K562 (cell line): ENCODE results near the gene GRM3. TPM values are rescaled to one million over a fixed set of nuclear protein-coding genes. Genes with fewer than 3 reads are reported as not detected.

Source experiments
- ATAC-seq: fragments of 200-7000 bp; cut with Tn5 transposase; 3 replicates; pipeline ENCODE4 v1.9.1; 2020; ENCODE audit warnings: moderate library complexity
- BruUV-seq: library from RNA; stranded (reverse); fragments of 400-500 nt; replicated peaks from 2 replicates; lab custom pipeline; 2021; lab: Mats Ljungman, UMichigan
- CTCF ChIA-PET: fragments of 300-600 bp; formaldehyde crosslinking; extraction: SDS; loops from one replicate; lab custom pipeline; 2021; ENCODE audit warnings: low intra/inter-chr PET ratio; lab: Yijun Ruan, JAX
- POLR2A ChIA-PET: fragments of 300-600, 350-650 bp; sonication (Branson Sonifier 250); formaldehyde crosslinking; extraction: SDS; loops from one replicate; lab custom pipeline; 2021; ENCODE audit warnings: antibody characterized with exemption, inconsistent platforms; lab: Yijun Ruan, JAX
- DNase-seq, 4 experiments: peaks; one replicate each; pipeline versions ENCODE4 v3.0.0 to v3.0.0-alpha.2; 2011 to 2018; ENCODE audit warnings: low spot score in 3 of 4, mixed read lengths in 3 of 4; ENCODE audit errors: extremely low read depth in 1 of 4
- FAIRE-seq: peaks from 2 replicates; lab custom pipeline; 2011; peaks lifted over from hg19 to GRCh38; lab: Jason Lieb, UNC
- H2AFZ ChIP-seq: 2 replicates; pipeline ENCODE4 v1.6.0; 2011; ENCODE audit warnings: low read depth, low read length, control low read depth, inconsistent platforms
- H3K27ac ChIP-seq: fragments of 200-600 bp; 3 replicates; pipeline ENCODE4 v1.8.0; 2011; ENCODE audit warnings: low read depth, mild to moderate bottlenecking, control low read depth, inconsistent platforms, low read length, moderate library complexity, mixed read lengths; ENCODE audit errors: extremely low read depth
- H3K27me3 ChIP-seq, 2 experiments: fragments of 300-600 bp in 1 of 2; 2 replicates in 1 of 2; 3 replicates in 1 of 2; pipeline versions ENCODE4 v1.6.0 to v1.8.0; 2011; ENCODE audit warnings: inconsistent platforms in 2 of 2, low read length in 2 of 2, mild to moderate bottlenecking in 1 of 2, mixed read lengths in 1 of 2, moderate library complexity in 1 of 2; ENCODE audit not compliant: control insufficient read depth in 2 of 2, insufficient read depth in 2 of 2
- H3K36me3 ChIP-seq: fragments of 300-600 bp; 3 replicates; pipeline ENCODE4 v1.8.0; 2011; ENCODE audit warnings: mild to moderate bottlenecking, low read length, inconsistent platforms; ENCODE audit not compliant: control insufficient read depth, insufficient read depth
- H3K4me1 ChIP-seq, 2 experiments: fragments of 200-600 bp in 1 of 2; replicated peaks in 1 of 2; 2 replicates in 1 of 2; 3 replicates in 1 of 2; pipeline versions ENCODE4 v1.5.1 to v1.8.0; 2011; ENCODE audit warnings: inconsistent platforms in 2 of 2, low read length in 2 of 2, mild to moderate bottlenecking in 1 of 2, mixed read lengths in 1 of 2, moderate library complexity in 1 of 2; ENCODE audit not compliant: control insufficient read depth in 2 of 2, insufficient read depth in 2 of 2
- H3K4me2 ChIP-seq: 2 replicates; pipeline ENCODE4 v1.6.1; 2011; ENCODE audit warnings: low read length, control low read depth, inconsistent platforms, mixed read lengths; ENCODE audit not compliant: insufficient read depth
- H3K4me3 ChIP-seq: fragments of 200-600 bp; sonication (generic), shearing (Covaris generic); 2 replicates; pipeline ENCODE4 v1.5.1; 2016; ENCODE audit warnings: control low read depth, inconsistent platforms
- H3K79me2 ChIP-seq: fragments of 200-600 bp; 3 replicates; pipeline ENCODE4 v1.8.0; 2011; ENCODE audit warnings: low read length, inconsistent platforms; ENCODE audit not compliant: control insufficient read depth, insufficient read depth
- H3K9ac ChIP-seq, 2 experiments: 2 replicates each; pipeline versions ENCODE4 v1.6.0 to v1.6.1; 2011; ENCODE audit warnings: low read depth in 2 of 2, low read length in 2 of 2, control low read depth in 1 of 2, inconsistent platforms in 1 of 2, mild to moderate bottlenecking in 1 of 2, mixed read lengths in 1 of 2; ENCODE audit not compliant: insufficient read depth in 1 of 2
- H3K9me1 ChIP-seq: one replicate; pipeline ENCODE4 v1.6.0; 2011; ENCODE audit warnings: inconsistent platforms, mild to moderate bottlenecking, low read length, moderate library complexity; ENCODE audit not compliant: control insufficient read depth, insufficient read depth
- H3K9me3 ChIP-seq: replicated peaks from 2 replicates; pipeline ENCODE4 v1.5.1; 2011; ENCODE audit warnings: low read depth, low read length, inconsistent platforms; ENCODE audit not compliant: control insufficient read depth, insufficient read depth
- H4K20me1 ChIP-seq: replicated peaks from 2 replicates; pipeline ENCODE4 v1.6.1; 2011; ENCODE audit warnings: low read length, inconsistent platforms, mixed read lengths; ENCODE audit not compliant: control insufficient read depth, insufficient read depth
- CBFA2T2 ChIP-seq: fragments of 450-650 bp; conservative IDR thresholded peaks from 2 replicates; pipeline ENCODE4 v1.6.1; 2017; ENCODE audit warnings: mild to moderate bottlenecking
- CEBPB ChIP-seq: fragments of 450-650 bp; IDR thresholded peaks from 2 replicates; pipeline ENCODE4 v1.6.1; 2016; ENCODE audit warnings: missing genetic modification characterization, missing compliant biosample characterization
- MED1 ChIP-seq: sonication (generic); formaldehyde crosslinking; IDR thresholded peaks from 2 replicates; pipeline ENCODE4 v1.8.1; 2023; ENCODE audit warnings: missing genetic modification reagents, borderline replicate concordance
- NCOA4 ChIP-seq: fragments of 450-650 bp; IDR thresholded peaks from 2 replicates; pipeline ENCODE4 v1.6.1; 2018; ENCODE audit warnings: mild to moderate bottlenecking; ENCODE audit not compliant: partially characterized antibody
- RAD21 ChIP-seq, 2 experiments: fragments of 250-450 bp in 1 of 2; fragments of 450-650 bp in 1 of 2; sonication (Bioruptor Pico) in 1 of 2; formaldehyde crosslinking in 1 of 2; IDR thresholded peaks in 1 of 2; conservative IDR thresholded peaks in 1 of 2; 2 replicates each; pipeline versions ENCODE4 v1.4.0 to v1.8.0; 2020 to 2022; ENCODE audit warnings: mild to moderate bottlenecking in 2 of 2, moderate library complexity in 1 of 2
- SRF ChIP-seq, 2 experiments: fragments of 250-450, 450-650 bp in 1 of 2; sonication (Bioruptor Pico) in 1 of 2; sonication (generic) in 1 of 2; formaldehyde crosslinking; IDR thresholded peaks; 2 replicates each; pipeline versions ENCODE4 v1.5.0 to v1.5.1; 2020 to 2022; ENCODE audit warnings: mild to moderate bottlenecking in 1 of 2, missing genetic modification reagents in 1 of 2
- ZNF785 ChIP-seq: fragments of 250-450 bp; sonication (Bioruptor Pico); IDR thresholded peaks from 2 replicates; pipeline ENCODE4 v1.4.0; 2020; ENCODE audit warnings: mild to moderate bottlenecking
- WGBS: fragments of 100-300 bp; shearing (Covaris generic); methylation state at CpG from one replicate; pipeline ENCODE4 v1.1.6; 2016; ENCODE audit warnings: low coverage, mixed read lengths; ENCODE audit not compliant: insufficient coverage; ENCODE audit errors: missing lambda C conversion rate; 5-methylcytosine and 5-hydroxymethylcytosine counted together
- in situ Hi-C: fragments of 300-500 bp; cut with MboI; formaldehyde crosslinking; loops from 4 replicates; pipeline ENCODE4 v1.15.0; 2018; ENCODE audit warnings: inconsistent platforms, mixed read lengths
- intact Hi-C: fragments of 100-400 bp; cut with micrococcal nuclease; formaldehyde crosslinking; loops from 2 replicates; pipeline ENCODE4 v1.14.2; 2022
- polyA plus RNA-seq, 8 experiments: library from polyadenylated mRNA; depleted of rRNA in 4 of 8; stranded (reverse) in 5 of 8; unstranded in 3 of 8; fragments of >200 nt; fragmentation: Nextera tagmentation in 2 of 8; fragmentation: Illumina TruSeq in 1 of 8; extraction: Ambion mirVana in 2 of 8; extraction: Trizol in 1 of 8; gene quantifications; 2 replicates each; pipeline versions ENCODE4 v1.2.1 to v1.2.3, GENCODE V29; 2011 to 2014; ENCODE audit warnings: inconsistent platforms in 1 of 8, missing spikeins in 1 of 8
- total RNA-seq, 7 experiments: library from RNA; depleted of rRNA in 6 of 7; stranded (reverse); fragments of >200 nt in 6 of 7; fragmentation: Illumina TruSeq in 2 of 7; extraction: Trizol in 2 of 7; gene quantifications; 2 replicates each; pipeline versions ENCODE4 v1.2.1 to v1.2.3, GENCODE V29; 2011 to 2021; ENCODE audit warnings: low replicate concordance in 1 of 7

GRM3 gene
- total and polyA plus RNA-seq, 9 of the 15 experiments (the other 6 are each of a cell fraction or from before 2014, with no cell fraction given): 0.03 to 0.08 (median 0.03) TPM; not detected in 6

- Histone ChIP-seq H3K9me3 (no peaks in the 10 kb centered on the region), H4K20me1 (no peaks in the 10 kb centered on the region), H3K9ac (no peak overlapping the region), H3K9me1 (no peaks in the 10 kb centered on the region), H3K27ac (no peak overlapping the region), H3K79me2 (no peaks in the 10 kb centered on the region), H3K27me3 (no peaks in the 10 kb centered on the region), H3K36me3 (no peaks in the 10 kb centered on the region), H3K4me3 (no peak overlapping the region), H3K4me1 (no peaks in the 10 kb centered on the region), H3K4me2 (no peak overlapping the region), H2AFZ (no peak overlapping the region)
- ChIA-PET POLR2A (interaction anchor here (0.6 to 1.1 kb wide), 2 partner anchors 19 to 363 kb away, joined by 4 read pairs; no protein-coding TSS in a partner anchor), CTCF (no interaction called here)
- in situ Hi-C loops (no loop called here), intact Hi-C loops (no loop called here)
- BruUV-seq: no TSS peak
- FAIRE-seq (no peak), ATAC-seq (no peak), DNase-seq (no peak)
- no peak for TF ChIP-seq SRF (CRISPR knock-in tag; IDR thresholded peaks at IDR 0.05)
- TF ChIP-seq CBFA2T2: no peak
- TF ChIP-seq ZNF785 (CRISPR knock-in tag): no peak
- peak; percentile 52 for TF ChIP-seq CEBPB (tag)
- no peak for TF ChIP-seq NCOA4
- no peak for TF ChIP-seq MED1 (CRISPR knock-in tag)
- no peak for TF ChIP-seq RAD21 (CRISPR knock-in tag; conservative IDR thresholded peaks at IDR 0.05 in 1 of 2, IDR thresholded peaks at IDR 0.05 in 1 of 2)
- WGBS: 24% methylated on average over 5 of the region's 5 CpGs
Observed at GRCh38 chr7:86867163-86867762, 223.6 kb downstream of the GRM3 start.
